Mammary epithelial cell (primary cell): ENCODE data around the gene KLHL25.

Experiments used
- EZH2 ChIP-seq: IDR thresholded peaks from 2 replicates; pipeline ENCODE4 v1.6.1; 2012; ENCODE audit warnings: low read length, inconsistent platforms, borderline replicate concordance
- TF ChIP-seq, protein P1 (sequence below), 2 donors: IDR thresholded peaks in 1 of 2; conservative IDR thresholded peaks in 1 of 2; 2 replicates each; pipeline ENCODE4 v1.5.1; 2011 to 2012; ENCODE audit warnings: inconsistent platforms in 2 of 2, low read length in 2 of 2, mild to moderate bottlenecking in 2 of 2, control low read depth in 1 of 2, low read depth in 1 of 2; ENCODE audit not compliant: insufficient read depth in 1 of 2; ENCODE audit errors: extremely low read depth in 1 of 2

DNA sequence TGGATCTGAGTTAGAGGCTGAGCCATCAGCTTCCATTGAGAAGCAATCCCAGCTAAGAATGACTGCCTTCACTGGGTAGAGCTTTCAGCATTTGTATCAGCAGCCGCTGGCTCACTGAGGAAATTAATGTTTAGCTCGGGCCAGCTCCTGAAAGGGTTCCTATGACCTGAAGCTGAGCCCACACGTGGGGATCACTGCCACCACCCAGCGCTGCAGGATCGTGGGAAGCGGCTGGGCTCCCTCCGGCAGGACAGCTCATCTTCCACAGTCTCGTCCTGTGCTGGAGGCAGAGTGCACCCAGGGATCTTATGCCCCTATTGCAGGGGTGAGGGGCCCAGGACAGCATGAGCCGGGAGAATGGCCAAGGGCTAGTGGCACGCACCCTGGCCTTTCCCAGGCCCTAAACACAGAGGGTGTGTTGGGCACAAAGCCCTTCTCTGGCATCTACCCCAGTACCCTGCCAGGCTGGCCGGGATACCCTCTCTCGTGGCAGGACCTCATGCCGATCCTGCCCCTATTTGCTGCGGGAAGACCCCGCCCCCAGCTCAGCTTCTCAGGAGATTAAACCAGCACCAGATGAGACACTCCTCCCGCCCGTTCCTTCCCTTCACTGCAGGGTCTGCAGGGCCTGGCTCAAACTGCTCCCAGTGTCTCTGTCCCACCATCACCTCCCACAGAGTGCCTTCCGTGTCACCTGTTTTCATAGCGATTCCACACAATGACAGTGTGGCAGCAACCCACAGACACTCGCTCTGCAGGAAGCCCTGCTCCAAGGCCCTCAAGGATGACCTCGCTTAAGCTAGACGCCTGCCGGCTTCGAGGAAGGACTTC lies 28.5 kb downstream of the KLHL25 start:
- TF ChIP-seq, protein P1, sequence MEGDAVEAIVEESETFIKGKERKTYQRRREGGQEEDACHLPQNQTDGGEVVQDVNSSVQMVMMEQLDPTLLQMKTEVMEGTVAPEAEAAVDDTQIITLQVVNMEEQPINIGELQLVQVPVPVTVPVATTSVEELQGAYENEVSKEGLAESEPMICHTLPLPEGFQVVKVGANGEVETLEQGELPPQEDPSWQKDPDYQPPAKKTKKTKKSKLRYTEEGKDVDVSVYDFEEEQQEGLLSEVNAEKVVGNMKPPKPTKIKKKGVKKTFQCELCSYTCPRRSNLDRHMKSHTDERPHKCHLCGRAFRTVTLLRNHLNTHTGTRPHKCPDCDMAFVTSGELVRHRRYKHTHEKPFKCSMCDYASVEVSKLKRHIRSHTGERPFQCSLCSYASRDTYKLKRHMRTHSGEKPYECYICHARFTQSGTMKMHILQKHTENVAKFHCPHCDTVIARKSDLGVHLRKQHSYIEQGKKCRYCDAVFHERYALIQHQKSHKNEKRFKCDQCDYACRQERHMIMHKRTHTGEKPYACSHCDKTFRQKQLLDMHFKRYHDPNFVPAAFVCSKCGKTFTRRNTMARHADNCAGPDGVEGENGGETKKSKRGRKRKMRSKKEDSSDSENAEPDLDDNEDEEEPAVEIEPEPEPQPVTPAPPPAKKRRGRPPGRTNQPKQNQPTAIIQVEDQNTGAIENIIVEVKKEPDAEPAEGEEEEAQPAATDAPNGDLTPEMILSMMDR (conservative IDR thresholded peaks at IDR 0.05 in 1 of 2, IDR thresholded peaks at IDR 0.05 in 1 of 2; ENCODE audit: extremely low read depth in 1 of 2, insufficient read depth in 1 of 2, low read depth in 1 of 2, low read length in 2 of 2), result no peak
- TF ChIP-seq EZH2, result no peak
